CD4-positive, alpha-beta T cell treated with Interleukin-12 subunit alpha and Interleukin-12 subunit beta, for 1 hour (primary cell): ENCODE measurements around the gene SNAPC4.
"Not testable (repeated sequence)": the region's sequence is repeated elsewhere in the genome, so short reads cannot be mapped to it uniquely, and the experiment has no call there.

ENCODE experiments used
- DNase-seq: peaks from one replicate; pipeline ENCODE4 v3.0.0-alpha.2; 2020

The SNAPC4 gene

DNA sequence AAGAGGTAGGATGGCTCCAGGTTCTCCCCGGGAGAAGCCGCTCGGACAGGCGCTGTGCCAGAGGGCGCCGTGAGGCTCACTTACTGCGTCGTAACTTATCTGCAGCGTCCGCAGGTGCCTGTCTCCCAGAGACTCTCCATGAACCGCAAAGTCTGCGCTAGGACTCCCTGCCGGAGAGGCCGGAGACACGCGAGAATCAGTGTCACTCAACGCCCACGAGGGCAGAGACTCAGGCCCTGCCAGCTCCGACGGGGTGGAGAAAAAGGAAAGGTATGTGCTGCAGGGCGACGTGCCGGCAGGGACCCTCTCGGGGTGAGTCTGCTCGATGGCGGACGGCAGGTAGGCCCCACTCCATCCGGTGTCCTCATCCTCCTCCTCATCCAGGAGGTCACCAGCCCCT lies 7.1 kb upstream of the SNAPC4 start:
- DNase-seq = not testable (repeated sequence)

DNA sequence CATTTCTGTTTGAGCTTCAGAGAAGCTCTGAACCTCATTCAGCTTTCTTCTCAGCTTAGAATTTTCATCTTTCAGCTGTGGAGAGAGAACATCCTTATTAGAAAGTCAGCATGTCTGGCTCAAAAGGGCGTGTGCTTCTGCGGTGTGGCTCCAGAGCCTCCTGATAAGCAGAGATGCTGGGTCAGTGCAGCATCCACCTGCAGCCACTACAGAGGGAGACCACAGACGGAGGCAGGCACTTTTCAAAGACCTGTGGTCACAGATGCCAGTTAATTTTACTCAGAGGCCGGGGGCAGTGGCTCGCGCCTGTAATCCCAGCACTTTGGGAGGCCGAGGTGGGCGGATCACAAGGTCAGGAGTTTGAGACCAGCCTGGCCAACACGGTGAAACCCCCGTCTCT lies 5.9 kb upstream of the SNAPC4 start:
- DNase-seq = not testable (repeated sequence)

DNA sequence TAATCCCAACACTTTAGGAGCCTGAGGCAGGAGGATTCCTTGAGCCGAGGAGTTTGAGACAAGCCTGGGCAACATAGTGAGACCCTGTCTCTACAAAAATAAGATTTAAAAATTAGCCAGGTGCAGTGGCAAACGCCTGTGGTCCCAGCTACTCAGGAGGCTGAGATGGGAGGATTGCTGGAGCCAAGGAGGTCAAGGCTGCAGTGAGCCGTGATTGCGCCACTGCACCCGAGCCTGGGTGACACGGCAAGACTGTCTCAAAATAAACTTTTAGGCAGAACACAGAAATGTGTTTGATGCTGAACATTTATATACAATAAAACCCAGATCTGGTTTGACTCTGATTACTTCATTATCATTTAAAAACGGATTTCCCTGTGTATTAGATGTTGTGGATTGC lies 5.5 kb upstream of the SNAPC4 start:
- no peak for DNase-seq

GRCh38 chr9:136404801-136405136 lies 4.8 kb upstream of the SNAPC4 start:
- no peak for DNase-seq

GRCh38 chr9:136403915-136404800 lies 4.2 kb upstream of the SNAPC4 start:
- DNase-seq = peak; percentile 57

DNA sequence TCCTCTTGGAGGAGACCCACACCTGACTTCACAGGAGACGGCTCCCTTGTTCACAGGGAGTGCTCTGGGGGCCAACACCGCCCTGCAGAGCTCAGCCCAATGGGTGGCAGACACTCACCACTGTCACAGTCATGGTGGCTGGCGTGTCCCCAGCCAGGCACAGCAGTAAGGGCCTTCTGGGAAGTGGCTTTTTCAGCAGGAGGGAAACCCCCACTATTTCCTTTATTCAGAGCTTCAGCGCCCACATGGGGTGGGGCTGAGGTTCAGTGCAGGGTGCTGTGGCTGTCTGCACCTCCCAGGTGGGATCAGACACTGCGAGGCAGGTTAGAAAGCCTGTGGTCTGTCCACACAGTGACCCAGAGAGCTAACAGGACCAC lies 3.6 kb upstream of the SNAPC4 start:
- peak; percentile 87 for DNase-seq

DNA sequence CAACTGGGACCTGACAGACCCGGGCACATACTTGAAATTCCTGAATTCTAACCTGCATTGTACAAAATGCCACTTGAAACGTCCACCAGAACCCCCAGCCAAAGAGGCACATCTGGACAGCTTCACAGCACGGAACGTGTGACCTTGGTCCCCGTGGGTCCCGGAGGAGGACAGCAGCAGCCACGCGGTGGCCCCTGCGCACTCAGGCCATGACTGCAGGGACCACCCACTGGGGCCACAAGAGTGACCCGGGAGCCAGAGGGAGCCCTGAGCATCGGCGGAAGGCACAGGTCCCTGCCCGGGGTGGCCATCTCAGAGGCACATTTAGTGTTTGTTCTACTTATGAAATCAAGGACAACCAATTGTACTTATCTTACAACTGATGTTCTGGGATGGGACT lies 2.1 kb upstream of the SNAPC4 start:
- DNase-seq = no peak

DNA sequence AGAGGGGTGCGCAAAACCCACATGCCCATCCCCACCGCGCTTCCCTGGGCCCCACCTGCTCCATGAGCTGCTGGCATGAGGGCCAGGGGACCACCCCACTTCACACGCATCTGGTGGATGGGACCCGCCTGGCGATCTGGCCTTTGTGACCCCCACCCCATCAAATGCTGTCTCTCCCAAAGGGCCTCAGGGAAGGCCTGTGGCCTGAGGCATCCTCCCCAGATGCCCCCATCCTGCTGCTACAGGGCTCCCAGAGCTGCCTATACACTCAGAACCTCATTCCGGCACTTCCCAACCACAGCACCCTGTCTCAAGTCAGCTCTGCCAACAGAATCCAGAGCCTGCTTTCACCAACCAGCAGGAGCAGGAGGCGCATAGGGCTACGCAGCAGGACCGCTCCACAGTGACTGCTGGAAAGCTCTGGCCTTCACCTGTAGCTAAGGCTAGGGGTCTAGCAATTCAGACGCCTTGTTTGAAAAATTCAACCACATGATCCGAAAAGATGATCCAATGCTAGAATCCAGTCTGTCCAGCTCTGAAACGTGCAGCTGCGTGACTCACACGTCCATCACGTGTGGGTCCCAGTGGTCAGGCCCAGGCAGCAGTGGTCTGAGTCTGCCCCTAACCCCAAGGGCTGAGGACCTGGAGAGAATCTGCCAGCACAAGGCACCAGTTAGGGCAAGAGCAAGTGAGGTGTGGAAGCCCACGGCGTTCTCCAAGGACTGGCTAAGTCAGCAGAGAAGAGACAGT lies 1.4 kb upstream of the SNAPC4 start:
- no peak for DNase-seq

DNA sequence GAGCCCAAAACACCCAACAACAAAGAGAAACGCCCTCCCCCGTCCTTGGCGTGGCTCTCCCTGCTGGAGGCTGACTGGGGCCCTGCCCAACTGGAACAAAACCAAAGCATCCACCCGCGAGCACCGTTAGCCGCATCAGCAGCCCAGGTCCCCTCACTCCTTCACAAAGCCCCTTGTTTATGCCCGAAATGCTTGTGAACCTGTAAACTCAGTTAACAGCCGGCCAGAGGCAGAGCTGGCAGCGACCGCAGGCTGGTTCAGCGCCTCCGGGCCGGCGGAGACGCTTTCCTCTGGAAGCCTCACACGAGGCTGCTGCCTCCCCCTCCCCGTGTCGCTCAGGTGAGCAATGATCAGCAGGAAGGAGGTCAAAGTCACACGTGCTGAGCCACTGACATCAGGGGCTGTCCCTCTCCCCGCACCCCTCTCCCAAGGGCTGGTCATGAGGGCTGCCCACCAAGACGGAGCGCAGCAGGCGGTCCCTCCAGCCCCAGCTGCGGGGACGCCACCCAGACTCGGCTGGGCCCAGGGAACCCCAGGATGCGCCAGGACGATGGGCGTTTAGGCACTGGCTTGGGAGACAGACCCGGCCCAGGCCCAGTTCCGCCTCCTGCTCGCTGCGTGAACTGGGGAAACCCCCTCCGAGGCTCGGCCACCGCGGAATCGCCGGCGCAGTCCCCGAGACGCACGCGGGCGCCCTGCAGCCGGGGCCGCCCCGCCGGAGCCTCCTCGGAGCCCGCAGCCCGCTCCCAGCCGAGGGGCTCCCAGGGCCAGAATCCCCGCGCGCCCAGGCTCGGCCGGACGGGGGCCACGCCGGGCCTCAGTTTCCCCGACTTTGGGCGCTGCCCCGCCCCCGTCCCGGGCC lies 563 bp downstream of the SNAPC4 start:
- DNase-seq = peak; percentile 53

DNA sequence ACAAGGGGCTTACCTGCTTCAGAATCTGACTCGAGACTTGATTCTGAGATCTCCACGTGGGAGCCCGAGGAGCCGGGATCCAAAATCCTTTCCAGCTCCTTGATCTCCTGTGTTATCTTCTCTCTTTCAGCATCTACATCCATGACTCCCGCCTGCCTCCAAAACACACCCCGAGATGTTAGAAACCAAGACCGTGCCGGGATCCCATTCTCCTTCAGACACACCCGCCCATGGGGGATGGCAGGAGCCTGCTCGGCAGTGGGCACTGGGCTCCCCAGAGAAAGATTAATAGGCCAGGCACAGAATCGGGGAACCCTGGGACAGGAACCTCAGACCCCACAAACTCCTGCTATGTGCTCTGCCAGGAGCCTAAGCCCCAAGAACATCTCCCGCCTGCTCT lies 1.7 kb downstream of the SNAPC4 start:
- no peak for DNase-seq

- no peak for DNase-seq
Measured at GRCh38 chr9:136397643-136398042, 2.3 kb downstream of the SNAPC4 start.

DNA sequence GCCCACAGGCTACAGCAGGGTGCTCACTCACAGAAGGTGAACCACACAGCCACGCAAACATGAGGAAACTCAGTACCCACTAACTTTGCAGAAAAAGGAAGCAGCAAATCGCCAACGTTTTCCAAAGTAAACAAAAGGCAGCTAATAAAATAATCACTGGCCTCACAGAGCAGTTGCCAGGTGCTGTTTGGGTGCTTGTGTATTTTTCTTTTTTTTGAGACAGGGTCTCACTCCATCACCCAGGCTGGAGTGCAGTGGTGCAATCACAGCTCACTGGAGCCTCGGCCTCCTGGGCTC lies 3.8 kb downstream of the SNAPC4 start:
- no peak for DNase-seq

GRCh38 chr9:136395345-136396218 lies 4.4 kb downstream of the SNAPC4 start:
- DNase-seq = no peak

GRCh38 chr9:136395020-136395340 lies 5.0 kb downstream of the SNAPC4 start:
- DNase-seq = no peak

GRCh38 chr9:136394312-136395019 lies 5.5 kb downstream of the SNAPC4 start:
- DNase-seq = no peak

GRCh38 chr9:136393531-136393930 lies 6.4 kb downstream of the SNAPC4 start:
- DNase-seq = no peak

DNA sequence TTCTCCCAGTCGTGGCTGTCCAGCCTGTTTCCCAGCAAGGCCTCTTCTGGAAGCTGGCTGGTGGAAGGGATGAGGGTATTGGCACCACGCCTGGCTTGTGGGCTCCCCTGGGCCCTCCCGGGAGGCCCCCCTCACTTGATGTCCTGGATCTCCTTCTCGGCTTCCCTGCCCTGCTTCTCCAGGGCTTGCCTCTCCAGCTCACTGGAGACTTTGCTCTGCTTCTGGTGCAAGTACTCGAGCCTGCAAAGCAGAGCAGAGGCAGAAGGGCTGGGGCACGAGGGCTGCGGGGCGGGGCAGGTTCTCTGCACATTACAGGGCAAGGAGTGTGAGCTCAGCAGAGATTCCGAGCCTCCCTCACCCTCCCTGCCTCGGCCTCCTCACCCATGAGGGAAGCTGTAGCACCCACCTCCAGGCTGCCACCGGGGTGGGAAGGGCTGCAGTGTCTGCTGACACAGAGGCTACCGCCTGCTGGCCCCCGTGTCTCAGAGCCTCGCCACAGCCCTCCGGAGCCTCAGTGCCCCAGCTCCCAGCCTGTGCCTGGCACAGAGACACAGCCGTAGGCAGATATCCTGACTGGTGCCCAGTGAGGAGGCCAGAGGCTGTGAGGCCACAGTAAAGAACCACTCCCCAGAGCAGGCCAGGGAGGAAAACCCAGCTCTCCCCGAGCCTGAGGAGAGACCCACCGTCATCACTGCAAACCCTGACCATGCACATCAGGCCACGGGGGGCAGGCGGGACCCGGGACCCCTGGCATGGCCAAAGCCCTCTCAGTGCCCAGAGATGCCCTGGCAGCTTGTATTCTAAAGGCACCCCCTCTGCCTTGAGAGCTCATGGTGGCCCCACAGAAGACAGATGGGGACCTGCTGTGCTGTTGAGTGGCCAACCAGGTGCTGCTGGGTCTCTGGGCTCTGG lies 7.2 kb downstream of the SNAPC4 start:
- DNase-seq = no peak

DNA sequence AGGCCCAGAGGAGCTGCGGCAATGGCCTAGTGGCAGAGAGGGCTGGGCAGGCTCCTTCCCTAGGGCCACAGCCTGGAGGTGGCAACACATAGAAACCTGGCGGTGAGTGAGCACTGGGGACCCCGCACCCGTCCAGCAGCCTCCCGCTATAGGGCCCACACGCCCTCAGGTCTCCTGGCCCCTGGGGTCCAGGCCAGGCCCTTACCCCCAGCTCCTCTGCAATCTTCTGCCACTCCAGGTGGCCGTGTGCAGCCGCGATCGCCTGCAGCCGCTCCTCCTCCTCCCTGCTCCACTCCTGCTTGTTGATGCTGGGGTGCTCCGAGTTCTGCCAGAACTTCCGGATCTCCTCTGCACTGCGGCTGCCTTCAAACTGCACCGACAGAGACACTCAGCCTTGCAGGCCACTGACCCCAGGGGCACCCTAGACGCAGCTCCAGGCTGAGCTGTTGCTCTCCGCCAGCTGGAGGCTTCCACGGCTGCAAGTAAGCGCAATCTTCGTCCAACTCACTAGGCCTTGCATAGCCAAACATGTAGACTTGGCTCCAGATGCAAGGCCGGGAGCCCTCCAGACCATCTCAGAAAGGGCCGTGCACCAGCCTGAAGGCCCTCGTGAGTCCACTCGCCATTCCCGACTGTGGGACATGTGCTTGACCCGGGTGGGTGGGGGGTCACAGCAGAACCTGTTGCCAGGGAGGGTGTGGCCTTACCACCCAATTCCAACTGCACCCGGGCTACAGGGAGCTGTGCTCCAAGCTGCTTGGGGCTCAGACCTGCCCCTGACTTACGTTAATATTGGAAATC lies 8.0 kb downstream of the SNAPC4 start:
- no peak for DNase-seq

DNA sequence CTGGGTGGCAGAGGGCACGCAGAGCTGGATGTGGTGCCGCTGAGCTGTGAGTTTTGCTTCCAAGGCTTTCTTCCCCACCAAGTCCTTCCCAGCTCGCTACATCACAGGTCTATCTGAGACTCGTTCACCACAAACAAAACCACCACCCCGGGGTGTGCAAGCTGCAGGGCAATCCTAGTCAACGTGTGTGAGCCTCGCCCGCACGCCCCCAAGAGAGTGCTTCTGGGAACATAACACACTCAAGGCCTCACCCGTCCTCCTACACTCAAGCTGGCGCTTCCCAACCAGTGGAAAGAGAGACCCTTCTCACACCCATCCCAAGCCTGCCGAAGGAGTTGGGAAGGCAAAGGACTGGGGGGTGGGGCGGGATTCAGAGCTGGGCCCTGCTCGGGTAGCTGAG lies 10.6 kb downstream of the SNAPC4 start:
- DNase-seq = no peak

- DNase-seq = no peak
Measured at GRCh38 chr9:136387217-136387616, 12.8 kb downstream of the SNAPC4 start.
